Fibroblast of villous mesenchyme (primary cell): Measurements from ENCODE around the gene TKFC. TPM values are rescaled to one million over a fixed set of nuclear protein-coding genes. Genes with fewer than 3 reads are reported as not detected.

Source experiments
- DNase-seq: peaks from one replicate; pipeline ENCODE4 v3.0.0-alpha.2; 2010; ENCODE audit warnings: low read depth
- H3K4me3 ChIP-seq: 2 replicates; pipeline ENCODE4 v1.5.1; 2011; ENCODE audit warnings: low read depth, mild to moderate bottlenecking, low read length
- CTCF ChIP-seq: IDR thresholded peaks from 2 replicates; pipeline ENCODE4 v1.5.1; 2012; ENCODE audit warnings: low read depth, mild to moderate bottlenecking, low read length; ENCODE audit not compliant: insufficient read depth
- total RNA-seq: library from RNA; depleted of rRNA; stranded (reverse); fragments of >200 nt; gene quantifications from 2 replicates; pipeline ENCODE4 v1.2.3, GENCODE V29; 2012

The TKFC gene
- total RNA-seq, 1 donor, result 23.7 TPM

- no peak for TF ChIP-seq CTCF
- H3K4me3 ChIP-seq, result no peak overlapping the region
- DNase-seq, result no peak
Measured at GRCh38 chr11:61337706-61338470, 4.9 kb downstream of the TKFC start.

GRCh38 chr11:61338783-61339489 lies 5.9 kb downstream of the TKFC start:
- TF ChIP-seq CTCF, result no peak
- no peak for DNase-seq
- H3K4me3 ChIP-seq, result no peak overlapping the region

- DNase-seq, result no peak
- no peak overlapping the region for H3K4me3 ChIP-seq
- no peak for TF ChIP-seq CTCF
Measured at GRCh38 chr11:61339490-61339878, 6.5 kb downstream of the TKFC start.

GRCh38 chr11:61340979-61341378 lies 8.0 kb downstream of the TKFC start:
- TF ChIP-seq CTCF, result no peak
- no peak overlapping the region for H3K4me3 ChIP-seq
- no peak for DNase-seq

- TF ChIP-seq CTCF, result no peak
- no peak overlapping the region for H3K4me3 ChIP-seq
- no peak for DNase-seq
Measured at GRCh38 chr11:61341706-61342105, 8.7 kb downstream of the TKFC start.

- no peak overlapping the region for H3K4me3 ChIP-seq
- DNase-seq, result no peak
- TF ChIP-seq CTCF, result no peak
Measured at GRCh38 chr11:61342207-61342803, 9.3 kb downstream of the TKFC start.
